PC-3 (cell line): ENCODE data around the gene DDX10. TPM values are rescaled to one million over a fixed set of nuclear protein-coding genes. Genes with fewer than 3 reads are reported as not detected.
"Not testable (repeated sequence)": the region's sequence is repeated elsewhere in the genome, so short reads cannot be mapped to it uniquely, and the experiment has no call there.

Experiments used
- ATAC-seq: fragments of 200-7000 bp; cut with Tn5 transposase; 2 replicates; pipeline ENCODE4 v1.9.1; 2020; ENCODE audit warnings: mild to moderate bottlenecking, moderate library complexity
- BruUV-seq: library from RNA; stranded (reverse); fragments of 400-500 nt; replicated peaks from 2 replicates; lab custom pipeline; 2021; lab: Mats Ljungman, UMichigan
- CTCF ChIA-PET: fragments of 300-600 bp; sonication (Branson Sonifier 250); formaldehyde crosslinking; loops from one replicate; lab custom pipeline; 2022; ENCODE audit warnings: antibody characterized with exemption; lab: Charles Lee
- POLR2A ChIA-PET: fragments of 300-600 bp; sonication (Branson Sonifier 250); formaldehyde crosslinking; loops from one replicate; lab custom pipeline; 2022; ENCODE audit warnings: antibody characterized with exemption; ENCODE audit not compliant: unreplicated experiment; lab: Charles Lee
- DNase-seq: peaks from one replicate; pipeline ENCODE4 v3.0.0-alpha.2; 2015
- H2AFZ ChIP-seq: fragments of 300-600 bp; sonication (generic); 2 replicates; pipeline ENCODE4 v1.6.0; 2016; ENCODE audit warnings: antibody characterized with exemption, low read length
- H3F3A ChIP-seq: fragments of 300-600 bp; sonication (generic); one replicate; pipeline ENCODE4 v1.6.0; 2017; ENCODE audit warnings: antibody characterized with exemption, low read length, control low read depth, mild to moderate bottlenecking; ENCODE audit not compliant: unreplicated experiment
- H3K27ac ChIP-seq: fragments of 300-600 bp; sonication (generic); 2 replicates; pipeline ENCODE4 v1.5.1; 2016; ENCODE audit warnings: mild to moderate bottlenecking, low read length
- H3K27me3 ChIP-seq: fragments of 300-600 bp; sonication (generic); 2 replicates; pipeline ENCODE4 v1.6.1; 2016; ENCODE audit warnings: low read length, mixed read lengths
- H3K36me3 ChIP-seq: fragments of 300-600 bp; sonication (generic); 2 replicates; pipeline ENCODE4 v1.6.1; 2016; ENCODE audit warnings: low read depth, mixed run types, low read length, mixed read lengths
- H3K4me1 ChIP-seq: fragments of 300-600 bp; sonication (generic); 2 replicates; pipeline ENCODE4 v1.5.1; 2016; ENCODE audit warnings: low read length; ENCODE audit not compliant: insufficient read depth
- H3K4me2 ChIP-seq: fragments of 300-600 bp; sonication (generic); 2 replicates; pipeline ENCODE4 v1.6.0; 2016; ENCODE audit warnings: low read length
- H3K4me3 ChIP-seq: fragments of 300-600 bp; sonication (generic); 2 replicates; pipeline ENCODE4 v1.5.1; 2016; ENCODE audit warnings: mild to moderate bottlenecking, low read length, mixed read lengths
- H3K79me2 ChIP-seq: fragments of 300-600 bp; sonication (generic); 2 replicates; pipeline ENCODE4 v1.6.1; 2017; ENCODE audit warnings: low read length, mixed read lengths
- H3K9ac ChIP-seq: fragments of 300-600 bp; sonication (generic); 2 replicates; pipeline ENCODE4 v1.6.0; 2016; ENCODE audit warnings: mild to moderate bottlenecking, low read length
- H3K9me2 ChIP-seq: fragments of 300-600 bp; sonication (generic); replicated peaks from 2 replicates; pipeline ENCODE4 v1.6.1; 2016; ENCODE audit warnings: mixed run types, low read length, mixed read lengths
- H3K9me3 ChIP-seq: fragments of 300-600 bp; sonication (generic); 2 replicates; pipeline ENCODE4 v1.6.1; 2016; ENCODE audit warnings: low read length, mixed read lengths
- H4K20me1 ChIP-seq: fragments of 300-600 bp; sonication (generic); 2 replicates; pipeline ENCODE4 v1.6.1; 2016; ENCODE audit warnings: low read length, mixed read lengths
- EZH2 ChIP-seq: fragments of 300-600 bp; sonication (generic); IDR thresholded peaks from one replicate; pipeline ENCODE4 v1.6.1; 2017; ENCODE audit warnings: antibody characterized with exemption, mild to moderate bottlenecking, low read length; ENCODE audit not compliant: unreplicated experiment
- EZH2phosphoT487 ChIP-seq: fragments of 300-600 bp; sonication (generic); IDR thresholded peaks from 2 replicates; pipeline ENCODE4 v1.6.1; 2018; ENCODE audit warnings: mild to moderate bottlenecking, antibody characterized with exemption, low read length, borderline replicate concordance
- intact Hi-C: fragments of 100-400 bp; cut with micrococcal nuclease; formaldehyde crosslinking; loops from 2 replicates; pipeline ENCODE4 v1.9.0; 2023
- total RNA-seq: library from RNA; depleted of rRNA; stranded (reverse); fragments of >200 nt; gene quantifications from 2 replicates; pipeline ENCODE4 v1.2.3, GENCODE V29; 2014
- TF ChIP-seq, protein P1 (sequence below): fragments of 300-600 bp; sonication (generic); conservative IDR thresholded peaks from 2 replicates; pipeline ENCODE4 v1.5.1; 2017; ENCODE audit warnings: antibody characterized with exemption, low read depth, mild to moderate bottlenecking, low read length

The DDX10 gene
- total RNA-seq, 1 experiment from 2014 or later, result 55.2 TPM

DNA sequence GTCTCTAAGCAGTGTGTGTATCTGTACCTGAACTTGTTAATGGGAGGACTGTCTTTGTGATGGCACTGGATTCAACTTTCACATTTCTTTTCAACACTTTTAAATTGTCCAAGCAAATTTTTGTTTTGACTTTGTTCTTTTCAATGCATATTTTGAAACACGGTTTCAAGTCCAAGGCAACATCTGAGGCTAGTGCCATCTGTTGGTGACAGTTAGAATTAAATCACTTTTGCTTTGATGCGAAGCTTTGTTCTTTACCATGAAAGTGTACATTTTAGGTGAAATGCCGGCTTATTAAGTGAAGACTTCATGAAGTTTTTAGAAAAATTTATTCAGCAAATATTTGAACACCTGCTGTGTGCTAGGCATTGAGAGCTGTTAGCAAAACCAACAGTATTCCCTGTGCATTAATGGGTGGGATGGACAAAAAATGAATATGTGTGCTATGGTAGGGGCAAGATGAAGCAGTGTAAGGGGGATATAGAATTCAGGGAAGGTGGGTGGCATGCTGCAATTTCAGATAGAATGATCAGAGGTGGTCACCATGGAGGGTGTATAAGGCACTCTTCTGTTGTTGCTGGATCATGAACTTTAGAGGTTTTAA is 70.2 kb downstream of the DDX10 start:
- TF ChIP-seq, protein P1, sequence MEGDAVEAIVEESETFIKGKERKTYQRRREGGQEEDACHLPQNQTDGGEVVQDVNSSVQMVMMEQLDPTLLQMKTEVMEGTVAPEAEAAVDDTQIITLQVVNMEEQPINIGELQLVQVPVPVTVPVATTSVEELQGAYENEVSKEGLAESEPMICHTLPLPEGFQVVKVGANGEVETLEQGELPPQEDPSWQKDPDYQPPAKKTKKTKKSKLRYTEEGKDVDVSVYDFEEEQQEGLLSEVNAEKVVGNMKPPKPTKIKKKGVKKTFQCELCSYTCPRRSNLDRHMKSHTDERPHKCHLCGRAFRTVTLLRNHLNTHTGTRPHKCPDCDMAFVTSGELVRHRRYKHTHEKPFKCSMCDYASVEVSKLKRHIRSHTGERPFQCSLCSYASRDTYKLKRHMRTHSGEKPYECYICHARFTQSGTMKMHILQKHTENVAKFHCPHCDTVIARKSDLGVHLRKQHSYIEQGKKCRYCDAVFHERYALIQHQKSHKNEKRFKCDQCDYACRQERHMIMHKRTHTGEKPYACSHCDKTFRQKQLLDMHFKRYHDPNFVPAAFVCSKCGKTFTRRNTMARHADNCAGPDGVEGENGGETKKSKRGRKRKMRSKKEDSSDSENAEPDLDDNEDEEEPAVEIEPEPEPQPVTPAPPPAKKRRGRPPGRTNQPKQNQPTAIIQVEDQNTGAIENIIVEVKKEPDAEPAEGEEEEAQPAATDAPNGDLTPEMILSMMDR, result peak; percentile 92
- TF ChIP-seq EZH2phosphoT487, result no peak
- ATAC-seq, result no peak; the same call in 1 of the 2 replicates
- ChIA-PET CTCF (interaction anchor here (0.5 to 0.7 kb wide), 2 partner anchors 11 to 15 kb away, joined by 4 to 5 read pairs; no protein-coding TSS in a partner anchor), POLR2A (interaction anchor here (0.6 kb wide), 1 partner anchor 390 kb away, joined by 3 read pairs; no protein-coding TSS in a partner anchor)
- peak overlapping the region; percentile 7; the same call in 1 of the 2 replicates for H3K4me2 ChIP-seq
- no peaks in the 10 kb centered on the region for H3K9me3 ChIP-seq
- no peaks in the 10 kb centered on the region for H3K9me2 ChIP-seq
- 0 out of 2 replicates have a peak, but pooled peaks cover 4% of the 10 kb centered on the region for H4K20me1 ChIP-seq
- peak; percentile 66 for DNase-seq
- no TSS peak for BruUV-seq
- no peak overlapping the region for H3K9ac ChIP-seq
- H3K27me3 ChIP-seq, result no peaks in the 10 kb centered on the region
- peak overlapping the region; percentile 25; the same call in 1 of the 2 replicates for H2AFZ ChIP-seq
- no peak overlapping the region for H3K4me3 ChIP-seq
- H3F3A ChIP-seq, result peaks cover 5% of the 10 kb centered on the region
- H3K4me1 ChIP-seq, result peaks cover 17% of the 10 kb centered on the region
- intact Hi-C loops, result no loop called here
- H3K27ac ChIP-seq, result no peak overlapping the region
- H3K36me3 ChIP-seq, result peaks cover 5% of the 10 kb centered on the region
- peaks cover 66% of the 10 kb centered on the region for H3K79me2 ChIP-seq

DNA sequence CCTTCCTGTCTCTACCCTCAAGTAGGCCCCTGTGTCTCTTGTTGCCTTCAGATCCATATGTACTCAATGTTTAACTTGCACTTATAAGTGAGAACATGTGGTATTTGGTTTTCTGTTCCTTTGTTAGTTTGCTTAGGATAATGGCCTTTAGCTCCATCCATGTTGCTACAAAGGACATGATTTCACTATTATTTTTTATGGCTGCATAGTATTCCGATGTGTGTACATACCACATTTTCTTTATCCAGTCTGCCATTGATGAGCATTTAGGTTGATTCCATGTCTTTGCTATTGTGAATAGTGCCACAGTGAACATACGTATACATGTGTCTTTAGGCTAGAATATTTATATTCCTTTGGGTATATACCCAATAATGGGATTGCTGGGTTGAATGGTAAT is 75.3 kb downstream of the DDX10 start:
- DNase-seq, ATAC-seq, H3F3A ChIP-seq, POLR2A ChIA-PET, H3K9me3 ChIP-seq, H3K27ac ChIP-seq, BruUV-seq, CTCF ChIA-PET, H3K27me3 ChIP-seq, intact Hi-C loops, H3K4me1 ChIP-seq, H3K4me2 ChIP-seq, H3K9me2 ChIP-seq, H3K36me3 ChIP-seq, H2AFZ ChIP-seq, H4K20me1 ChIP-seq, H3K9ac ChIP-seq, H3K4me3 ChIP-seq: not testable (repeated sequence)
- peaks cover 63% of the 10 kb centered on the region for H3K79me2 ChIP-seq

- Histone ChIP-seq H4K20me1 (no peaks in the 10 kb centered on the region), H3K9me2 (no peaks in the 10 kb centered on the region), H3K36me3 (no peaks in the 10 kb centered on the region; the same call in none of the 2 replicates), H3K27me3 (no peaks in the 10 kb centered on the region), H3K9me3 (no peaks in the 10 kb centered on the region), H3K4me1 (no peaks in the 10 kb centered on the region), H3K4me3 (no peak overlapping the region), H2AFZ (no peak overlapping the region), H3F3A (no peaks in the 10 kb centered on the region), H3K9ac (no peak overlapping the region), H3K79me2 (peaks cover 33% of the 10 kb centered on the region), H3K27ac (no peak overlapping the region), H3K4me2 (no peak overlapping the region)
- no TSS peak for BruUV-seq
- DNase-seq (no peak), ATAC-seq (no peak; the same call in 1 of the 2 replicates)
- POLR2A ChIA-PET, result no interaction called here
- TF ChIP-seq, protein P1, result no peak
- TF ChIP-seq EZH2 (no peak), EZH2phosphoT487 (no peak)
- CTCF ChIA-PET, result interaction anchor here (0.6 kb wide), 1 partner anchor 45 kb away, joined by 6 read pairs; no protein-coding TSS in a partner anchor
- intact Hi-C loops, result no loop called here
These were observed 79.0 kb downstream of the DDX10 start for GRCh38 chr11:108743851-108744250.
